GM15510 (cell line): ENCODE measurements around the gene EFCAB8.

ENCODE experiments used
- POLR2A ChIP-seq: IDR thresholded peaks from 3 replicates; pipeline ENCODE4 v1.6.1; 2011; ENCODE audit warnings: borderline replicate concordance; ENCODE audit not compliant: insufficient read length; ENCODE audit errors: extremely low read depth

EFCAB8 gene

GRCh38 chr20:32839227-32839981 lies 19.3 kb upstream of the EFCAB8 start:
- no peak for TF ChIP-seq POLR2A

DNA sequence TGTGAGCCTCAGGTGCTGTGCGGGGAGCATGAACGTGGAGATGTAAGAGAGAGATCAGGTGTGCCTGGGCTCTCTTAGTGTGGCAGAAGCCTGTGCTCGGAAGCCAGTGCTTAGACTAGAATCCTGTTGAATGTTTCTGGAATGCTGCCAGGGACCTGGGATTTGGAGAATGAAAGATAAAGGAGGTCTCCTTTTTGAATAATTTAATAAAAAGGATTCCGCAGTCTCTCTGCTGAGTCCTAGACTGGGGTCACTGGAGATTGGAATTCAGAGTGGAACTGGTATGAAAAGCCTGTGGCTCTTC lies 18.8 kb upstream of the EFCAB8 start:
- no peak for TF ChIP-seq POLR2A

GRCh38 chr20:32841174-32841573 lies 17.5 kb upstream of the EFCAB8 start:
- TF ChIP-seq POLR2A, result no peak

DNA sequence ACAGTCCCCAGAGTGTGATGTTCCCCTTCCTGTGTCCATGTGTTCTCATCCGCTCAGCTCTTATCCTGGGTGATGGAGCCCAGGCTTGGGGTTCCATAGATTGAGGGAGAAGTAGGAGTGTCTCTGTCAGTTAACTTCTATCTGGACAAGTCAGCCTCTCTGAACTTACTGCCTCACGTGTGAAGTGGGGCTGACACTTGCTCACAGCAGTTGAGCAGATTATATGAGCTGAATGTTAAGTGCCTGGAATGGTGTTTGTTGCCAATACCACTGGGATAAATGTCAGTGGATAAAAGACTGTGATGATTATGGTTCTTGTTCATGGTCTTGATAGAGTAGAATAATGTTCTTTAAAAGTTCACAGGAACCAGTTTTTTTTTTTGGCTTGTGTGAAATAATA lies 17.1 kb upstream of the EFCAB8 start:
- no peak for TF ChIP-seq POLR2A

DNA sequence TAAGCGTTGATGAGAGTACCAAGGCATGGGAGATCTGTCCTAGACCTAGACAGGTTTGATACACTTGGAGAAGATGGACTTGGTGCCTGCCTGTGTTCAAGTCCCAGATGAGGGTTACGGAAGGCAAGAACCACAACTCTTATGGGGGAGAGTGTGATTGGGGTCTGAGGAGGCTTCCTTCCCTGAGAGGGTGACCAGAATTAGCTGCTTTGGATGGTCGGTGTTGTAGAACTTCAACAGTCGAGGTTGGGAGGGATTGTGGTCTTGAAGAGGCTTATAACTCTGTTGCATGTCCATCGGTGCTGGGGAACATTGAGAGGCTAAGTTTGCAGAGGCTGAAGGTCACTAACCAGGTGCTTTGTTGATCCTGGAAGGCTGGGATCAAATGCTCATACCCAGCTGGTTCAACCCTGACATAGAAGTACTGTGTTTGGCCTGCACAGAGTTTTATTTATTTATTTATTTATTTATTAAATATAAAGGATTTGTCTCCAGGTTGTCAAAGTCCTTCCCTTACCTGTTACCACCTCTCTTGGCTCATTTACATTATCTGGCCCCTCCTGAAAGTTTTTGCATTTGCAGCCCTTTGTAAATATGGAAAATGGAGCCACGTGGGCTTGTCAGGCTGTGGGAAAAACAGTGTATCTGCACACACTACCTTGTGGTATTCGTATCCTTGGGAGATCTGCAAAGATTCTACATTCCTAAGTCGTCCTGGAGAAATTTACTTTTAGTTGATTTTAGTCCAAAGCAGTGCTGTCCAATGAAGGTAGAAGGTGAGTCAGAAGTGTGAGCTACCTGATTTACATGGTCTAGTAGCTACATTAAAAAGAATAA lies 15.8 kb upstream of the EFCAB8 start:
- TF ChIP-seq POLR2A, result no peak

- TF ChIP-seq POLR2A, result no peak
Measured at GRCh38 chr20:32845786-32846185, 12.9 kb upstream of the EFCAB8 start.

- no peak for TF ChIP-seq POLR2A
Measured at GRCh38 chr20:32846852-32847251, 11.9 kb upstream of the EFCAB8 start.

- TF ChIP-seq POLR2A, result no peak
Measured at GRCh38 chr20:32847964-32848363, 10.8 kb upstream of the EFCAB8 start.

GRCh38 chr20:32848846-32849245 lies 9.9 kb upstream of the EFCAB8 start:
- no peak for TF ChIP-seq POLR2A

- TF ChIP-seq POLR2A, result no peak
Measured at GRCh38 chr20:32849577-32849976, 9.1 kb upstream of the EFCAB8 start.

GRCh38 chr20:32855387-32855786 lies 3.3 kb upstream of the EFCAB8 start:
- TF ChIP-seq POLR2A, result no peak

DNA sequence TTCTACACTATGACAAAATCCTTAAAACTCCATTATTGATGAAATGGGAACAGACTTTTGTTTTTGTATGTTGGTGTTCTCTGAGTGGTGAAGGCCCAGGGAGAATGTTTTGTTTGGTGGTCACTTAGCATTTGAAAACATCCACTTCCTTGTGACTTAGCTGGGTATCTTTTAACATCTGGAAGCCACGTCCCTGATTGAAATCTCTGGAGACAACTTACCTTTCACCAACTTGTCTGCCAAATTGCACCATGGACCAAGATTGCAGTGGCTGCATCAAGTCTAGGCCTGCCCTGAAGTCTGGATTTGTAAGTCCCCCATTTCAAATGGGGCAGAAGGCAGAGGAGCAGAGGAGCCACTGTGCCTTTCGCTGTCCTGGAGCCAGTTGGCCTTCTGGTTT lies 534 bp upstream of the EFCAB8 start:
- no peak for TF ChIP-seq POLR2A

- TF ChIP-seq POLR2A, result no peak
Measured at GRCh38 chr20:32861446-32861845, 2.7 kb downstream of the EFCAB8 start.

GRCh38 chr20:32869562-32869961 lies 10.8 kb downstream of the EFCAB8 start:
- TF ChIP-seq POLR2A, result no peak

- no peak for TF ChIP-seq POLR2A
Measured at GRCh38 chr20:32870985-32871384, 12.3 kb downstream of the EFCAB8 start.

DNA sequence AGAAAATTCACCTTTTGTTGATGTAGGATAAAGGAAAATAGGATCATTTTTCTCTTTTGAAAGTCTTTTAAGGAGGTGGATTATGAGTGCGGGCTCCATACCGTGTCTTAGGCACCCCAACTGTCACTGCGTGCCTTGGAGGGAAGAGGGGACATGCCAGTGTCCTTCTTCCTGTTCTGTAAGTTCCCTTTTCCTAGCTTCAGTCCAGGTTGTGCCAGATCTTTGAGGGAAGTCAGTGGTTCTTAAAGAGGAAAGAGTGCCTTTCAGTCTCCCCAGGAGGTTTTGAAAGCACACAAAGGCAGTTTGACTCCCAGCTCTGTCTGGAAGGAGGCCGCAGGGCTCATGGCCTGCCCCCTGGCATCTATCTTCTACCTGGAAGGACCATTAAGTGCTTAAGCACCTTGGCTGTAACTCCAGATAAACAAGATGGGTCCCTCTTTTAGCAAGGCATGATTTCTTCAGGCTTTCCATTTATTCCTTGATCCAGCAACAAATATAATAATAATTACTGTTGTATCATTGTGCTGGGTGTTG lies 13.0 kb downstream of the EFCAB8 start:
- TF ChIP-seq POLR2A, result no peak
